ENCODE data around the gene TMED6.

TMED6 gene

DNA sequence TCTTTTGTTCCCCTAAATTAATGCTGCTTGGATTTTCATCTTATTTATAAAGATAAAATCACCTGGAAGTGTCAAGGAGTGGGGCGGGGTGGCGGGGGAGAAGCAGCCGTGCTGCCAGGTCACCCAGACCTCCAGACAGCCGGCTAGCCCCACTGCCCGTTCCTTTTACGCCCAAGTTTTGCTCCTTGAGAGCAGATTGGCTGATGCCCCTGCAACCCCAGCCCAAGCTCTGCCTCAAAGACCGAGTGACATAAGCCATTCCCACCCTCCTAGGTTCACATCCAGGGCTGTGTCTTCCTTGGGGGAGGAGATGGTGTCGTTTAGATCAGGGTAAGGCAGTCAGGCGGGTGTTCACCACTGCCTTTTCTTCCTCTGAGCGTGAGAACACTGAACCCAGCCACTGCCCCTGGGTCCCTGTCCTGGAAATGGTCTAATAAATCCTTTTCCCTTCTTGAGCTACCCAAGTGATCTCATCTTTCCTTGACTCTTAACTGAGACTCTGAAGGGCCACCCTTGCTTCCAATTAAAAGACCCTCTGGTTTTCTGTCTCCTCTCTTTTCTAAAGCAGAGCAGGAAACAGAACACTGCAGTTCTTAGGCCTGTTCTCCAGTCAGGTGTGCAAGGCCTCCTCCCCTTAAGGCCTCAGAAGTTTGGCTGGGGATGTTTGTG is 26.9 kb downstream of the TMED6 start:
- DNase-seq (ENCODE audit: low read depth in 1 of 2, low spot score in 1 of 2) = no peak

DNA sequence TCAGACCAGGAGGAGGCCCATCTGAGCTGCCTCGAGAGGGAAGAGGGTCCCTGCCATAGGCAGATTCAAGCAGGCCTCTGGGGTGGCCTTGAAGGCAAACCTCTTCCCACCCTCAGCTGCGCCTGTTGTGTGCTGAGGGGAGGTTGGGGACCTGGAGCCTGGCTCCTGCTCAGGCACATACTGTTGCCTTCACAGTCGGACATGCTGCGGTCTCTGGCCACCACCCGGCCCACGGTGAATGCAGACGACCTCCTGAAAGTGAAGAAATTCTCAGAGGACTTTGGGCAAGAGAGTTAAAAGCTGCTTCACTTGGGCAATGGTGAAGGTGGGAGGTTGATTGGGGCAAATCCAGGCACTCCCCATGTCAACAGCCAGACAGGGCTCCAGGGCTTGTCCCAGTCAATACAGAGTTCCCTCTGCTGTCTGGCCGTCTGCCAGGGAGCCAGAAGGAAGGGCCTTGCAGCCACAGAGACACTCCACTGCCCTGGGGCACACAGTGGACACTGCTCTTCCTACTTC is 27.5 kb downstream of the TMED6 start:
- no peak for DNase-seq (ENCODE audit: low read depth in 1 of 2, low spot score in 1 of 2)

DNA sequence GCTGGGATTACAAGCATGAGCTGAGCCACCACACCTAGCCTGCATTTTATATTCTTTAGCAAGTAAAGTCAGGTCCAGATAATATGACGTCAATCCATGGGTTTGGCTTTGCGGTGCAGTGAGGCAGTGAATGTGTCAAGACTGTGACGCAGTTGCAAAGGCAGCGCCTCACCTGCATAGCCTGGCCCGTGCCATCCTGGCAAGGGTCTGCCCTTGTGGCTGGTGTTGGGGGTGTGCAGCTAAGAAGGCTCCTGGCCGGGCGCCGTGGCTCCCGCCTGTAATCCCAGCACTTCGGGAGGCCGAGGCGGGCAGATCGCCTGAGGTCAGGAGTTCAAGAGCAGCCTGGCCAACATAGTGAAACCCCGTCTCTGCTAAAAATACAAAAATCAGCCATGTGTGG is 28.2 kb downstream of the TMED6 start:
- DNase-seq (ENCODE audit: low read depth in 1 of 2, low spot score in 1 of 2) = no peak

DNA sequence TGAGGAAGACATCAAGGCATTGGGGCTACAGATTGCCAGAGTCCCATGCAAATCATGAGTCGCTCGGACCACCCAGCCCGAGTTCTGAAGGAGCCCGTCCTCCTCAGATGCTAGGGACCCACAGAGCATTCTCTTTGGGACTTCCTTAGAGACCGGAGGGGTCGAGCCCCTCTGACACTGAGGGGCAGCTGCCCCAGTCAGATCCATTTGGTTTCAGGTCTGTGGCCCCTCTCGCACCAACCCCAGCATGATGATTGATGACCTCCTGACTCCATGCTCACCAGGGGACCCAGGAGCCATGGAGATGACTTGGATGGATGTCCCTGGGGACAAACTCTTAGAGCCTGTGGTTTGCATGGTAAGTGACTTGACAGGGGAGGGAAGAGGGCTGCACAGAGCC is 29.2 kb downstream of the TMED6 start:
- no peak for DNase-seq (ENCODE audit: low read depth in 1 of 2, low spot score in 1 of 2)

DNA sequence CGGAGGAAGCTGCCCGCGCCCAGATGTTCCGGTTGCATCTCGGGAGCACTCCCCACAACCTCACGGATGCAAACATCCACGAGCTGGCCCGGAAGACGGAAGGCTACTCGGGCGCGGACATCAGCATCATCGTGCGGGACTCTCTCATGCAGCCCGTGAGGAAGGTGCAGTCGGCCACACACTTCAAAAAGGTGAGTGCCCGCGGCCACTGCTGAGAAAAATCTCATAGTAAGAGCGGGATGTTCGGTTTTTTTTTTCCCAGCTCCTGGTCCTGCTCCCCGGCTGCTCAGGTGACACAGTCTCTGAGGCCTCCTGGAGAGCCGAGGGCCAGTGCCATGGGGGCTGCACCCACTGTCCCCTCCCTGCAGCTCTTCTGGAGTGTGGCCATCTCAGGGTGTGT is 30.5 kb downstream of the TMED6 start:
- DNase-seq (ENCODE audit: low read depth in 1 of 2, low spot score in 1 of 2) = no peak

DNA sequence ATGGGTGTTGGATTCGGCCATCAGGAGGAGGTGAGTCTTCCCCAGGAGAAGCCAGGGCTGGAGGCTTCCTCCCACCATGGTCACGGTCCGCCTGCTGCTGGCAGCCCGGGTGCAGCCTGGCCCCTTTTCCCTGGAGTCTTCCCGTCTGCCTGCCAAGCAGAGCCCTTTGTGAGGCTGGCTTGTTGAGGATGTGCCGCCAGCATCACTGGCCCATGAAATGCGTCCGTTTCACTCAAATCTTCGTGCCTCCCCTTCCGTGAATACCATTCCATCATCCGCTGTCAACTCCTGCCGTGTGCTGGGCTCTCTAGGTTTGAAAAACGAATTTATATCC is 30.9 kb downstream of the TMED6 start:
- DNase-seq (ENCODE audit: low read depth in 1 of 2, low spot score in 1 of 2) = no peak

DNA sequence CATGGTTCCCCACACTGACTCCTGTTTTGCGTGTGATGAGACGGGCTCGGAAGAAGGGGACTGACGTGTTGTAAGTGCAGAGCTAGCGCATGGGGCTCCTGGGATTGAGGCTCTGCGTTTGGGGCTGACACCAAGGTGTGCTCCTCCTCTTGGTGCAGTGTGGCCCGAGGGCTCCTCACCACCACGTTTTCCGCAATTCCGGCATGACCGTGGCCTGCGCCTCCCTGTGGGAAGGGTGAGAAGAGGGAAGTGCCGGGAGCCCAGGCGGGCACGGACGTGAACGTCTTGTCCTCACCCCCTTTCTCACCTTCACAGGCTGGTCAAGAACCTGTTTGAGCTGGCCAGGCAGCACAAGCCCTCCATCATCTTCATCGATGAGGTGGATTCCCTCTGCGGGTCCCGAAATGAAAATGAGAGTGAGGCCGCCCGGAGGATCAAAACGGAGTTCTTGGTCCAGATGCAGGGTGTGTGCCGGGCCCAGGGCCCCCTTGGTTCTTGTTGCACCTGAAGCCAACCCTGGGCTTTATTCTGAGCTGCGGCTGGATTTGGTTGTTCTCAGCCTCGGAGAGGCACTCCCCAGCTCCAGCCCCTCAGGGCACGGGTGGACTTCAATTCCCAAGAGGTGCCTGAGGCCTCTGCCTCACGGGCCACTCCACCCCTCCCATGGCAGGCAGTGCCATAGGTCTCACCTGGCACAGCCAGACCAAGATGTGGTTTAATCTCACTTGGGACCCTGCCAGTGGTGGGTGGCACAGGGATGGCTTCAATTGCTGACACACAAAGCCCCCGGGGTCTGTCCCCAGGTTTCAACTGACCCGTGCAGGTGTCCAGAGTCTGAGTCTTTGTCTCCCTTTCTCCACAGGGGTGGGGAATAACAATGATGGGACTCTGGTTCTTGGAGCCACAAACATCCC is 31.5 kb downstream of the TMED6 start:
- no peak for DNase-seq (ENCODE audit: low read depth in 1 of 2, low spot score in 1 of 2)

DNA sequence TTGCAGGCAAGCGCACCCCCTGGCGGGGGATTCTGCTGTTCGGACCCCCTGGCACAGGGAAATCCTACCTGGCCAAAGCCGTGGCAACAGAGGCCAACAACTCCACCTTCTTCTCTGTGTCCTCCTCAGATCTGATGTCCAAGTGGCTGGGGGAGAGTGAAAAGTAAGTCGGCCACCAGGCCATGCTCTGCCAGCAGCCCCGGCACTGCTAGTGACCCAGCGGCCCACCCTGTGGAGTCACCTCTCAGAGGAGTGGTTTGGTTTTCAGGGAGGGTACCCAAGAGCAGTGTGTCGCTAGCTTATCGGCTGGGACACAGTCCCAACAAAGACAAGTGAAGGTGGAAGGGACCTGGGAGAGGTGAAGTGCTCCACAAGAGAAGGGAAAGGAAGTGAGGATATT is 32.2 kb downstream of the TMED6 start:
- DNase-seq (ENCODE audit: low read depth in 1 of 2, low spot score in 1 of 2) = no peak

DNA sequence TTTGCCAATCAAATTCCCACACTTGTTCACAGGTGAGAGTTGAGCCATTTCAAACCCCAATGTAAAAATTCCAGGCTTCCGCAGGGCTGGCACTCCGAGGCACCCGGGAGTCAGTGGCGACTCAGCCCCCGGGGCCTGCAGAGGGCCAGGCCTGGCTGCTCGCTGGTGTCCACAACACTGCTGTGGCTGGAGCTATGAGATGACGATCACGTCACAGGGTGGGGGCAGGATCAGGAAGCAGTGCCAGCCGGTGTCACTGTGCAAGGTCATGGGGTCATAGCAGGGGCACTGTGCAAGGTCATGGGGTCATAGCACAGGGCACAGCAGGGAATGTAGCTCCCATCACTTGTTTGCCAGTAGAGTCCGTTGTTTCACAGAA is 32.7 kb downstream of the TMED6 start:
- no peak for DNase-seq (ENCODE audit: low read depth in 1 of 2, low spot score in 1 of 2)

DNA sequence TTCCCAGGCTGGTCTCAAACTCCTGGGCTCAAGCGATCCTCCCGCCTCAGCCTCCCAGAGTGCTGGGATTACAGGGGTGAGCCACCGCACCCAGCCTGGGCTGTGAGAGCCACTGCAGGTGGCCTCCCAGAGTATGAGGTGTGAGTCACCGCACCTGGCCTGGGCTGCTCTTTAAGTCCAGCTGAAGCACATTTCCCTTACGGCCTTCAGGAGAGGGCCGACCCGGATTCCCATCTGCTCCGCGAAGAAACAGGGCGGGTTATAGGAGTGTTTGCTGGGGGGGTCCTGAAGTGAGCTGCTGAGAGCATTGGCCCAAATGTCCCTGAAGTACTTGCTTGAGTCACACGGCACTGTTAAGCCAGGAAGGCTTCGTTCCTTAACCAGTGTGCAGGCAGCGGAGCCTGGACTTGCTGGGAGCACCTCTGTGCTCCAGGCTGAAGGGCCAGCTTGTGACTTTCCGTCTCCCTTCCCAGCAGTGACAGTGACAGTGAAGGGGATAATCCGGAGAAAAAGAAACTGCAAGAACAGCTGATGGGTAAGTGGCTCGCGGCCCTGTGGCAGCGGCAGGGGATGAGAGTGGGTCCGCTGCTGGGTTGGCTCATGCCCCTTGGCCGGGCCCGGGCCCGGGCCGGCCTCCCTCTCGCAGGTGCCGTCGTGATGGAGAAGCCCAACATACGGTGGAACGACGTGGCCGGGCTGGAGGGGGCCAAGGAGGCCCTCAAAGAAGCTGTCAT is 33.2 kb downstream of the TMED6 start:
- DNase-seq (ENCODE audit: low read depth in 1 of 2, low spot score in 1 of 2) = no peak

DNA sequence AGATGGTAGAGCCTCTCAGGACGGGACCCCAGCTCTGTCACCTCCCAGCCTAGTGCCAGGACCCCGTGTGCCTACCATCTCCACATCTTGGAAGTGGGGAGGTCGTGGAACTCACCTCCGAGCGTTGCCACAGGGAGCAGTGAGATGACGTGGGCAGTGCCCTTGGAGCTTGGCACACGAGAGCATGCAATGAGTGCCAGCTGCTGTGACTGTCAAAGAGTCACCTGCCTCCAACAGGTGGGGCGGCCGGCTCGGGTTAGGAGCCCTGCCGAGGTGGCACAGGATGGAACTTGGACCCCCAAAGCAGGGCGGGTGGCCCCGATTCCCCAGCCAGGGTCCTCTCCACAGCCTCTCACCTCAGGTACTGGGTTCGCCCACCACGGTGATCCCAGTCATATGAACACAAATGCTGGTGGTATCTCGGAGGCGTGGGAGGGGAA is 35.0 kb downstream of the TMED6 start:
- DNase-seq (ENCODE audit: low read depth in 1 of 2, low spot score in 1 of 2) = no peak

DNA sequence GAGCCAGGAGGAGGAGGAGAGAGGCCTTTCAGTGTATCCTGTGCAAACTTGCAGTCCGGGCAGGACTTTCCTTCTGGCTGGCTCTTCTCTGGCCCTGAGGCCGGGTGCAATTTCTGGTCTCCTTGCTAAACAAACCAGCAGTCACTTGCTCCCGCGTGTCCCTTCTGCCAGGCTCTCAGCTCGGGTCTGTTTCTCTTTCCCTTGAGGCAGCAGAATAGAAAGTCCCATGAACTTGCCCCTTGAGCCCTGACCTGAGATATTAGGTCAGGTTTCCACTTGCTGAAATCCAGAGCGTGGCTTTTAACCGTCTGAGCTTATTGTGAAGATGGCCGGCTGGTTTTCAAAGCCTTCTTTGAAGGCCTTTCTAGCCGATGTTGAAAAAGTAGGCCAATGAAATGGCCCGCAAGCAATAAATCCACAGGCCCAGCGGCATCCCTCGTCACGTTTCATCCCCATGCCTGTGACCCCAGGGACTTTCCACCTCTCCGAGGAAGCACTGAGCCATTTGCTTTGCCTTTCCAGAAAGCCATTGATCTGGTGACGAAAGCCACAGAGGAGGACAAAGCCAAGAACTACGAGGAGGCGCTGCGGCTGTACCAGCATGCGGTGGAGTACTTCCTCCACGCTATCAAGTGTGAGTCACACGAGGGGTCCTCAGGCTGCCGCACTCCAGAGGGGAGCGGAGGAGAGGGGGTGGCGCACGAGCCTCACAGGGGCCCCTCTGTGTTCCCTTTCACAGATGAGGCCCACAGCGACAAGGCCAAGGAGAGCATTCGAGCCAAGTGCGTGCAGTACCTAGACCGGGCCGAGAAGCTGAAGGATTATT is 35.9 kb downstream of the TMED6 start:
- DNase-seq (ENCODE audit: low read depth in 1 of 2, low spot score in 1 of 2) = no peak

DNA sequence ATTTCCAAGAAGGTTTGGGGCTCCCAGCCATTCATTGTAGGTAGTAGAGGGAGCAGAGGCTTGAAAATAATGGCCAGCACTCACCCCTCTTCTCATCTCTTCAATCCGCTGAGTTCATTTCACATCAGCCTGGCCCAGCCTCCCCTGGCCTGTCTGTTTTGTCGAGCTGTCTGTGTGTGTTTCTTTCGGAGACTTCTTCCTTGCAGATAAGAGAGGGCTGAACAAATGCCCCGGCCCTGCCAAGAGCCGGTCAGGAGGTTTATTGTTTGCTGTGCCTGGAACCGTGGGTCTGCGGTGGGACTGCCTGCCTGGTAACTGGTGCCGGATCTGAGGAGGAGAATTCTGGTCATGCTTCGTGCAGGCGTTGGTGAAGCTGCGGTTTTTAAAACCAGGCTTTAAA is 37.1 kb downstream of the TMED6 start:
- no peak for DNase-seq (ENCODE audit: low read depth in 1 of 2, low spot score in 1 of 2)

DNA sequence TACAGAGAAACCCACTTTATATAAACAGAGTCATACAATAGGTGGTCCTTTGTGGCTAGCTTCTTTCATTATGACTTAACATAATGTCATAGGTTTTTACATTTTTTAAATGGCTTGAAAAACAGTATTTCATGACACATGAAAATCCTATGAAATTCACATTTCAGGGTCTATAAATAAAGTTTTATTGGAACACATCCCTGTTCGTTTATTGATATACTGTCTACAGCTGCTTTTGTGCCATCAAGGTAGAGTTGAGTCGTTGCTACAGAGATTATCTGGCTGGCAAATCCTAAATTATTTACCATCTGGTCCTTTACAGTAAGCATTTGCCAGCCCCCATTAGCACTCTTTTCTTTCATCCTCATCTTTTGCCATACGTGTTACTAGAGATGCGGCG is 38.1 kb downstream of the TMED6 start:
- no peak for DNase-seq (ENCODE audit: low read depth in 1 of 2, low spot score in 1 of 2)

DNA sequence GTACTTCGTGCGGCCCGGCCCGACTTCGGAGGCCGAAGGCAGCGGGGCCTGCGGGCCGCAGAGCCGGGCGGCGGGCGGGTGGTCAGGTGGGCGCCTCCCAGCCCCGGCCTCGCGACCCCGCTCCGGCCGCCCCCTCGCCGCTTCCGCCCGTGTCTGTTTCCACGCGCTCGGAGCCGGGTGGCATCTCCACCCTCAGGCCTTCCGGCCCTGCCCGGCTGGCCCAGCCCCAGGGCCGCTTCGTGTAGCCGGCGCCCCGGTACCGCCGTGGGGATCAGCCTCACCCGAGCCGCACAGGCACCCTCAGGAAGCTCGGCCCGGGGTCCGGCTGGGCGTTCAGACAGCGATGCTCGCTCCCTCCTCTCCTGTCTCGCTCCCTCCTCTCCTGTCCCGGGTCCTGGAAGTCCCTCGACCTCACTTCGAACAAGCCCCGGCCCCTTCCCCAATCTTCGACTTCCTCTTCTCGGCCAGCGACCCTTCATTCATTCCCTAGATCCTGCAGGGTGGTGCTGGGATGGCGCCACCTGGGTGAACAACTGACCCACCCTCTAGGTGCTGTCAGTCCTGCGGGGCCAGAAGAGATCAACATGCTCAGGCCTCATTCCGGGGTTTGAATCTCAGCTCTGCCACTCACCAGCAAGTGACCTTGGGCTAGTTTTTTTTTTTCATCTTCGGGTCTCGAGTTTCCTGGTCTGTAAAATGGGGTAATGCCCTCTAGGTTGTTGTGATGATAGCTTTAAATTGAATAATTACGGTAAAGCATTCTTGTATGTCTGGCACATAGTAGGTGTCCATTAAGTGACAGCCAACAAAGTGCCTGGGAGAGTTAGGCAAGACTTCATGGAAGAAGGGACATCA is 39.8 kb downstream of the TMED6 start:
- DNase-seq (ENCODE audit: low read depth in 1 of 2, low spot score in 1 of 2) = peak in 1 of 2 donors; percentile 17

DNA sequence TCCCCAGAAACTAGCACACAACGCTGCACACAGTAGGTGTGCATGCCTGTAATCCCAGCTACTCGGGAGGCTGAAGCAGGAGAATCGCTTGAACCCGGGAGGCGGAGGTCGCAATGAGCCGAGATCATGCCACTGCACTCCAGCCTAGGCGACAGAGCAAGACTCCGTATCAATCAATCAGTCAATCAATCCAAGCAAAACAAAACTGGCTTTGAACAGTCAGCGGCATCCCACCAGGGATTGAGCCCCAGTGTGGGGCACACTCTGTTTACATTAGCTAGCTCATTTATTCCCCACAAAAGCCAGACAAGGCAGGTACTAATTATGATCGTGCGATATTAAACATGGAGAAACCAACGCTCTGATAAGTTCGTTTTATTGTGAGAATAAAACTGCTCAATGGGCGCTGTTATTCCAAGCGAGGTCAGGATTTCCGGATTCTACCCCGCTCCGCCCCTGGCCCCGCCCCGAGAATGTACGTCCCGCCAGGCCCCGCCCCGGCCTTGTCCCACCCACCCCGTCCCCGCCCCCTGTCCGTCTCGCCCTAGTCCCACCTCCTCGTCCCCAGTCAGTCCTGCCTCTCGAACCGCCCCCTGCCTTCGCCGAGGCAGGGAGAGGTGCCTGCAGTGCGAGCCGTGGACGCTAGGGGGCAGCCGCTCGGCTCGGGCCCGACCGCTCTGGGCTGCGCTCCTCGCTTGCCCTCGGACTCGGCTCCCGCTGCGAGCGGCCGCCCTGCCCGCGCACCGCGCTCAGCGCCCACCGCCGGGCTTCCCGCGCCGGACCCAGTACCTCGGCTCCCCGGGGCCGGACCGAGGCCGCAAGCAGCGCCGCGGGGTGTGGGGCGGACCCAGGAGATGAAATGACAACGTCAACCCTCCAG is 40.7 kb downstream of the TMED6 start, which contains the start of gene VPS4A:
Gene VPS4A, plus strand, starts transcription at position 698 of the 880 bp plus-strand sequence. Its CDS starts 162 bp downstream, at position 860.
- peak; percentile 95 to 98 for DNase-seq (ENCODE audit: low read depth in 1 of 2, low spot score in 1 of 2)

DNA sequence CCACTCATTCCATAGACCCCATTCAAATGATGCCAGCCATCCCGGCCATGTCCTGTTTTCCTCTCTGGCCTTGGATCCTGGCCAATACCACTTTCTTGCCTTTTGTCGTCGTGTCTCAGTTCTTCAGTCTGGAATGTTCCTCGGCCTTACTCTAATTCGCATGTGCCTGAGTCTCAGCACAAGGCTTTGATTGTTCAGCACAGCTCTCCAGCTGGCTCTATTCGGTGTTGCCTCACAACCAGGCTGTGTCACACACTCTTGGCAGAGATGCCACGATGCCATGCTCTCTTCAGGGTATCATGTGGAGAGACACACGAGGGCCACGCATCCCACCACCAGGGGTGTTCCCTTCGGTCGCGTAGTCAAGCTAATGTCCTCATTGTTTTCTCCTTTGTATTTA is 42.3 kb downstream of the TMED6 start:
- DNase-seq (ENCODE audit: low read depth in 1 of 2, low spot score in 1 of 2) = no peak

DNA sequence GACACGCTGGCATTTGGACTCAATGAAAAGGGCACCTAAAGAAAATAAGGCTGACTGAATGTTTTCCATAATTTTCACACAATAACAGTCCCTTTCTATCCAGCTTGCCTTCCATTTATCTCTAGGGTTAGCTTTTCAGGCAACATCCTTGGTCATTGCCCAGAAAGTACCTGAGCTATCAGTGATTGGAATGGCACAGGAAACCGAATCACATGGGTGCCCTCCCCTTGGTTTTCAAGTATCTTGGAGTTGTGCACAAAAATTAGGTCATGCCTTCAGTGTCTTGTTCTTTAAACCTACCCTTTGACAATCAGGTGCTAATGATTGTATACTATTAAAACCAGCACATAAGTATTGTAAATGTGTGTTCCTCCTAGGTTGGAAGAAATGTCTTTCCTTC is 43.7 kb downstream of the TMED6 start:
- no peak for DNase-seq (ENCODE audit: low read depth in 1 of 2, low spot score in 1 of 2)

DNA sequence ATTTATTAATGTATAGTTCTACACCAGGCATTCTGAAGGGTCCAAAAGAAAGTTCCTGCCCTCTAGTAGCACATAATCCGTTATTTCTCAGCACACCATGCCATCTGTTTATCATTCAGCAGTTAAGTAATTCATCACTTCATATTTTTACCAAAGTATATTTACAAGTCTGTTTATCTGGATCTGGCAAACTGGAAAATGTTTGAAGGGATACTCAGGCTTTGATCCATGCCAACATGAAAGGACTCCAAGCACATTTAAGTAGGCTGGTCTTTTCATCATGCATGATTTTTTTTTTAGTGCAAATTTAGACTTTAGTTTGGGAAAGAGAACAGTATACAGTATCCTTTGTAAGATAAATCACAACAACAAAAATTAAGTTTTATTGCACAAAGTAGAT is 44.5 kb downstream of the TMED6 start:
- no peak for DNase-seq (ENCODE audit: low read depth in 1 of 2, low spot score in 1 of 2)

Data from activated CD4-positive, alpha-beta T cell treated with anti-CD3 and anti-CD28 coated beads, Interleukin-2, amount 50 U/mL, for 24 hours (primary cell).